GM18870 (cell line): ENCODE measurements around the gene SRF.

Source experiments
- ATAC-seq: cut with Tn5 transposase; IDR thresholded peaks from one replicate; pipeline ENCODE4 v1.9.1; 2021; ENCODE audit warnings: moderate library complexity; ENCODE audit not compliant: unreplicated experiment

The SRF gene

DNA sequence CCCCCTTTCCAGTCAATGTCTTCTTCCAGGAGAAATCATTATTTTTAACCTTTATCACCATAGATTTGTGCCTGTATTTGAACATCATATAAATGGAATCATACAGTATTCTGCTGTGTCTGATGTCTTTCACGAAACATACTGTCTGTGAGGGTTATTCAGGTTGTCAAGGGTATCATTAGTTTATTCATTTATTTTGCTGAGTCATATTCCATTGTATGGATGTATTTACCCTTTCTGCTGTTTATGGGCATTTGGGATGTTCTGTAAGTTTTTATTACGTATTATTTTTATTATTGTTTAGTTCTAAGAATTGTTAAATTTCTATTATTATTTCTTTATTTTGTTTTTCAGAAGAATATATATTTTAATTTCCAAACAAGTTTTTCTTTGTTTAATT is 36.2 kb downstream of the SRF start:
- ATAC-seq: no peak

DNA sequence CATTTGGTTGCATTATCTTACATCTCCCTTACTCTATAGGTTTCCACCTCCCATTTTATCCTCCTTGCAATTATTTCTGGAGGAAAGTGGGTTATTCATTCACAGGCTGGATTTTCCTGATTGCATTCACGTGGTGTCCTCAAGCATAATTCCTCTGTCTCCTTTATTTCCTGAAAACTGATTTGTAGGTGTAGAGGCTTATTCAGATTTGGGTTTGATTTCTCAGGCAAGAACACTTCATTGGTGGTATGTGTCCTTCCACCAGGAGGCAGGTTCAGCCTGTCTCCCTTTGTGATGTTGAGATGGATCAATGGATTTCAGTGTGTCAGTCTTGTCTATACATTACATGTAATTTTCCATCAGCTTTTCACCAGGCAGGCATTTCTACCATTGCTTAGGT is 40.9 kb downstream of the SRF start:
- ATAC-seq: no peak

DNA sequence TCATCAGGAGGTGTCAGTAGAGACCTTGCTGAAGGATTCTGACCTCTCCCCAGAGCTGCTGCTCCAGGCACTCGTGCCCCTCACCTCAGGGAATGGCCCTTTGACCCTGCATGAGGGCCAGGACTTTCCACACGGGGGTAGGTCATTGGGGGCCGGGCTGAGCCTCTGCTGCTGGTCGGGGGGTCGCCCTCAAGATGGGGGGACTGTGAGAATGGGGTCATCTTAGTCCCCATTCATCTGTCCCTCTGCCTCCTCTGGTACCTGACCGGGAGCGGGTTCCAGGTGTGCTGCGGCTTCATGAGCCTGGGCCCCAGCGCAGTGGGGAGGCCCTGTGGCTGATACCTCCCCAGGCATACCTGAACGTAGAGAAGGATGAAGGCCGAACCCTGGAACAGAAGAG is 42.4 kb downstream of the SRF start:
- ATAC-seq: no peak

DNA sequence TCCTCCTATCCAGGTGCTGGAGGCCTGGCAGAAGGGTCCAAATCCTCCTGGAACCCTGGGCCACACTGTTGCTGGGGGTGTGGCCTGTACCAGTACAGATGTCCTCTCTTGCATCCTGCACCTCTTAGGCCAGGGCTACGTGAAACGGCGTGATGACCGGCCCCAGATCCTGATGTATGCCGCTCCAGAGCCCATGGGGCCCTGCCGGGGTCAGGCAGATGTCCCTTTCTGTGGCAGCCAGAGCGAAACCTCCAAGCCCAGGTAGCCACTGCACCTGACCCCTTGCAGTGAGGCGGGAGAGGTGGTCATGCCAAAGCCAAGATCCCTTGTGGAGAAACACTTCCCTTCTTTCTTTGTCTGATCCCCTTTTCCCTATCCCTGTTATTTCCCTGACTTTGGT is 44.0 kb downstream of the SRF start:
- ATAC-seq: no peak

DNA sequence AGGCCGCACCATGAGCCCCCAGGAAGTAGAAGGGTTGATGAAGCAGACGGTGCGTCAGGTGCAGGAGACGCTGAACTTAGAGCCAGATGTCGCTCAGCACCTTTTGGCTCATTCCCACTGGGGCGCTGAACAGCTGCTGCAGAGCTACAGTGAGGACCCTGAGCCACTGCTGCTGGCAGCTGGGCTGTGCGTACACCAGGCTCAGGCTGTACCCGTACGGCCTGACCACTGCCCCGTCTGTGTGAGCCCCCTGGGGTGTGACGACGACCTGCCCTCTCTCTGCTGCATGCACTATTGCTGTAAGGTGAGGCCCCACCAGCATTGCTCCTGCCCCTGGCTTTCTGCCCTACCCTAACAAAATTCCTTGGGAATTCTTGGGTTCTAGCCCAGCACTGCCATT is 45.1 kb downstream of the SRF start:
- ATAC-seq: no peak

DNA sequence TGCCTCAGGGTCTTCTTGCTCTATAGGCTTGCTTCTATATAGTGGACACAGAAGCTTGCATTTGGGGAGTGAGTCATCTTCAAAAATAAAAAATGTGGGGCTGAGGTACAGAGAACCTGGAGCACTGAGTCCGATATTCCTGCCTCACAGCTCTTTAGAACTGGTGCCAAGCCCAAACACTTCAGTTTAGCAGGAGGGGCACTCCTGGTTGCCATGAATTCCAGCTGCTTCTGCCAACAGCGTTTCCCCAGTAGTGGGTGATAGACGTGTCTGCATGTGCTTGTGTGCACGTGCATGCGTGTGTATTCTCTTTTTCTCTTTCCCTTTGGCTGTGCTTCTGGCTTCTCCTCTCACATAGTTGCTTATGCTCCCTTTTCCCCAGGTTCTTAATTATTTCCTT is 46.3 kb downstream of the SRF start:
- no peak for ATAC-seq

DNA sequence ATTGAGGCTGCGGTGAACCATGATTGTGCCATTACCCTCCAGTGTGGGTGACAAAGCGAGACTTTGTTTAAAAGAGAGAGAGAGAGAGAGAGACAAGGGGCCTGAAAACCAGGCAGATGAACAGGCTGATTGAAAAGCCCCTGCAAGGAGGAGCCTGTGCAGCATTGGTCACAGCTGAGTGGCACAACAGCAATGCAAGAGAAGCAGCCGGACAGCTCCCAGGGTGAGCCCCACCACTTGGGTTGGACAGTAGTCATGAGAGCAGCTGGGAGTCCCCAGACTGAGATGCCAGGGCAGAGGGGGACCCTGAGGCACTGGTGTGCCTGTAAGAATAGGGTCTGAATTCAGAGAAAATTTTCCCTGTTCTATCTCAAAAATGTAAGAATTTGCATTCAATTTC is 48.0 kb downstream of the SRF start:
- no peak for ATAC-seq

DNA sequence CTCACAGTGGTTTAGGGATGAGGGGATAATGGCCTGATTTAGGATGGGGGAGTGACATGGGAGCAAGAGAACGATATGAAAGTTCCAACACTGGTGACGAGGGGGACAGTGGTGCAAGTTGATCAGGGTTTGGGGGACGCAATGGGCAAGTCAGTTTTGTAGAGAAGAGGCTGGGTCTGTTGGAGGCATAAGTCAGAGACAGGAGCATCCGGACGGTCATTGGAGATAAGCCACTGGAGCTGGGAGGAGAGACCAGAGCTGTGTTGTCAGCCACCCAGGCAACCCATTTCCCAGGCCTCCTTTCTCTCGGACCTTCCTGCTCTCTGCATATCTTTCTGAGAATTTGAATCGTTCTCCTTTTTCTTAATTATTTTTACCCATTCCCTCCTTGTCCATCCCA is 48.7 kb downstream of the SRF start:
- ATAC-seq: no peak

DNA sequence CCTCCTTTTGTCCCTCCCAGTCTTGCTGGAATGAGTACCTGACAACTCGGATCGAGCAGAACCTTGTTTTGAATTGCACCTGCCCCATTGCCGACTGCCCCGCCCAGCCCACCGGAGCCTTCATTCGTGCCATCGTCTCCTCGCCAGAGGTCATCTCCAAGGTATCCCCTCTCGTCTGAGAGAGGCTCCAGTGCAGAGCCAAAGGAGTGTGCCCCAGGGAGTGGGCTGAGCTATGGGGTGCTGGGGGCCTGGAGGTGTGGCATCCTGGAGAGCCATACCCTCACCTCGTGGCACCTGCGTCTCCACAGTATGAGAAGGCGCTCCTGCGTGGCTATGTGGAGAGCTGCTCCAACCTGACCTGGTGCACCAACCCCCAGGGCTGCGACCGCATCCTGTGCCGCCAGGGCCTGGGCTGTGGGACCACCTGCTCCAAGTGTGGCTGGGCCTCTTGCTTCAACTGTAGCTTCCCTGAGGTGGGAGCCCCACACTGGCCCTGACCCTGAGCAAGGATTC is 49.4 kb downstream of the SRF start:
- no peak for ATAC-seq

DNA sequence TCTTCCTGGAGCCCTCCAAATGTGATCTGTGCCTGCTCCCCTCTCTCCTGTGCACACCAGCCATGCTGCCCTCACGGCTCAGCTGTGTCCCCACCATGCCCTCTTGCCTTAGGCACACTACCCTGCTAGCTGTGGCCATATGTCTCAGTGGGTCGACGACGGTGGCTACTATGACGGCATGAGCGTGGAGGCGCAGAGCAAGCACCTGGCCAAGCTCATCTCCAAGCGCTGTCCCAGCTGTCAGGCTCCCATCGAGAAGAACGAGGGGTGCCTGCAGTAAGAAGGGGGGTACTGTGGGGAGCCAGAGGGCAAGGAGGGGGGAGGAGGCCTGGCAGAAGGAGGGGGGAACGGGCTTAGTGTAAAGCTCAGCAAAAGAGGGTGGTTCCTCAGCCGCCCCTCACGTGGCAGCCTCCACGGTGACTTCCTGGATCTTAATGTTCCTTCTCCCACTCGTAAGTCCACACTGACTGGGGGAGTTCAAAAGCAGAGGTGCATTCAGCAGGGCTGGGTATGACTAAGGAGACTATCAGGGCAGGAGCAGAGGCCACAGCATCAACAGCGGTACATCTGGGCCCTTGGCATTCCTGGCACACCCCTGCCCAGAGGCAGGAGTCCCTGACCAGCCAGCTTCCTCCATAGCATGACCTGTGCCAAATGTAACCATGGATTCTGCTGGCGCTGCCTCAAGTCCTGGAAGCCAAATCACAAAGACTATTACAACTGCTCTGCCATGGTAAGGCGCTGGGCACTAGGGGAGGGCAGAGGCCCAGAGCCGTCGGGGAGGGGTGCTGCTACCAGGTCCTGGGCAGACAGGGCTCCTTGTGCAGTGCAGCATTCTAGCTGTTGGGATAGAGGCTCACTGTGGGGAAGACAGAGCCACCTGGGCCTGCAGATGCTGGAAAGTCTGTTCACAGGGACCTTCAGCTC is 50.2 kb downstream of the SRF start:
- no peak for ATAC-seq

DNA sequence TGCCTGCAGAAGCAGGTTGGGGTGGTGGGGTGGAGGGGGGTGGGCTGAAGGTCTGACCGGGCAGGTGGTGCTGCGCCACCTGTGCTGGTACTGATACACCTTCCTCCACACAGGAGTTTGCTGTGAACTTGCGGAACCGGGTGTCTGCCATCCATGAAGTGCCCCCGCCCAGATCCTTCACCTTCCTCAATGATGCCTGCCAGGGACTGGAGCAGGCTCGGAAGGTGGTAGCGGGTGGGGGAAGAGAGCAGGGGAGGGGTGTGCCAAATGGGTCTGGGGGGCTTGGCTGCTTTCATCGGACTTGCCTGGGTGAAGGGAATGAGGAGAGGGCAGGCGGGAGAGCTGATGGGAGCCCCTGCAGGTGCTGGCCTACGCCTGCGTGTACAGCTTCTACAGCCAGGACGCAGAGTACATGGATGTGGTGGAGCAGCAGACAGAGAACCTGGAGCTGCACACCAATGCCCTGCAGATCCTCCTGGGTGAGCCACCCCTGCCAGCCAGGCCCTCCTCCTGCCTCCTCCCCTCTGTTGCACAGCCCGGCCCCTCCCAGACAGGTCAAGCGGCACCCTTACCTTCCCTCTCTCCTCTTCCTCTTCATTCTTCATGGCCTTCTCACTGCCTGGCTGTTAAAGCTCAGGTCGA is 51.5 kb downstream of the SRF start:
- no peak for ATAC-seq

DNA sequence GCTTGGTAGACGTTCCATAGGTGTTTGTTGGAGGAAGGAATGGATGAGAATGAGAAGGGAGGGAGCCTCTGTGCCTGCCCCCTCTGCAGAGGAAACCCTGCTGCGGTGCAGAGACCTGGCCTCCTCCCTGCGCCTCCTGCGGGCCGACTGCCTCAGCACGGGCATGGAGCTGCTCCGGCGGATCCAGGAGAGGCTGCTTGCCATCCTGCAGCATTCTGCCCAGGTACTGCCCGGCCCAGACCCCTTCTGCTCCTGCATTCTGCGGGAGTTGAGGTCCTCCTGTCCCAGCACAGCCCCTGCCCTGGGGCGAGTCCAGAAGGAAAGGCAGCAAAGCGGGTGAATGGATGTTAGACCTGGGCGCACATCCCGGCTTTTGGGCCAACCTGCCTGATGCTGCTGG is 52.1 kb downstream of the SRF start:
- no peak for ATAC-seq

DNA sequence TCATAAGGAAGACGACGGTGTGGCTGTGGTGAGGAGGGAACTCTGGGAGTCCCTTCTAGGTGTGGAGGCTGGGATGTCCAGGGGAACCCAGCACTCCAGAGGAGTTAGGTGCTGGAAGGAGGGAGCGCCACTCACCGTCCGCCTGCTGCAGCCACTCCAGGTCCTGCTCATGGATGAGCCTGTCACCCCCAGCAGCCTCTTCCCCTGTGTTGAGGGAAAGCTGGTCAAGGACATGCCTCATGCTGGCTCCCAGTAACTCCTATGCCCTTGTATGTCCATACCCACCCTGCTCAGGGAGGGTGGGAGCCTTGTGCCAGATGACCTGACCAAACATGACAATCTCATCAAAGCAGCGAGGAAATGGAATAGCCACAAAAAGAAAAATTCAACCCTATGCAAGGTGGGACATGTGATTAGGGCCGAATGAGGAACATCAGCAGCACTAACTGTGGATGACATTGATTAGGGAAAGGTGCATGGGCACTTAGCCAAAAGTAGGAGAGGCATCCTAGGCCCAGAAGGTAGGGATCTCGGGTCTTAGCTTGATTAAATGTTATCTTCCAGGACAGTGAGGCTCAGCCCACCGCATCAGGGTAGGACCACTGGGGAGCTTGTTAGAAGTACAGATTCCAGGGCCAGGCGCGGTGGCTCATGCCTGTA is 55.3 kb downstream of the SRF start:
- ATAC-seq: no peak

DNA sequence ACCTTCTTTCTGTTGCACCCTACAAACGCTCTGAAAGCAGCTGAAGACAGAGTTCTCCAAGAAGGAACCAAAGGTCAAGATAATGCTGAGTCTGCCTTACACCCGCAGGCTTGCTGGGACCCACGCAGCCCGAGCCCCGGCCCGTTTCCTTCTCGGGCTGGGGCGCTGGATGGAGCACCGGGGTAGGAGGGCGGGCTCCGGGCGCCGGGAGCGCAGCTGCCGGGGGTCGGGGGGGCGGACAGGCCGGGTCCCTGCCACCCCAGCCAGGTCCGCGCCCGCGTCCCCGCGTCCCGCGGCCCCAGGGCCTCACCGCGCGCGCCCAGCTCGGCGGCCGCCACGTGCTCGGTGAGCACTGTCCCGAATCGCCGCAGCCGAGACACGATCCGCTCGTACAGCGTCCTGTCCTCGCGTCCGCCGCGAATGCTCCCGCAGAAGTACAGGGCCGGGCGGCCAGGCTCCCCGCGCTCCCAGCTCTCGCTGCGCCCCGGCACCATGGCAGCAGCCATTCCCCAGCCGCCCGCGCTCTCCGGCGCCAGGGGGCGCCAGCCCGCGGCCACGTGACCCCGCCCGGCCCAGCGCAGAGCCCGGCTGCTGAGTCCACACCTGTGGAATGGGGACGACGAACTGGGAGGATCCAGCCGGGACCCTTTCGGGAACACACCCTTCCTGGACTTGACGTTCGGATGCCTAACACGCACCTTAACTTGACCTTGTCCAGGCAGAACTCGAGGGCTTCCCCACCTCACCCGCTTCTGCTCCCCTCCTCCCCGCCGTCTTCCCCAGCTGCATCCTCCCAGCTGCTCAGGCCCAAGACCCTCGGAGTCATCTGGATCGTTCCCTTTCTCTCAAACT is 58.1 kb downstream of the SRF start, which contains the start of gene DNPH1:
TSS of gene DNPH1 (minus strand) at position 531 of the 852 bp plus-strand sequence. CDS start at position 506, 25 bp downstream.
- ATAC-seq: peak; percentile 59

DNA sequence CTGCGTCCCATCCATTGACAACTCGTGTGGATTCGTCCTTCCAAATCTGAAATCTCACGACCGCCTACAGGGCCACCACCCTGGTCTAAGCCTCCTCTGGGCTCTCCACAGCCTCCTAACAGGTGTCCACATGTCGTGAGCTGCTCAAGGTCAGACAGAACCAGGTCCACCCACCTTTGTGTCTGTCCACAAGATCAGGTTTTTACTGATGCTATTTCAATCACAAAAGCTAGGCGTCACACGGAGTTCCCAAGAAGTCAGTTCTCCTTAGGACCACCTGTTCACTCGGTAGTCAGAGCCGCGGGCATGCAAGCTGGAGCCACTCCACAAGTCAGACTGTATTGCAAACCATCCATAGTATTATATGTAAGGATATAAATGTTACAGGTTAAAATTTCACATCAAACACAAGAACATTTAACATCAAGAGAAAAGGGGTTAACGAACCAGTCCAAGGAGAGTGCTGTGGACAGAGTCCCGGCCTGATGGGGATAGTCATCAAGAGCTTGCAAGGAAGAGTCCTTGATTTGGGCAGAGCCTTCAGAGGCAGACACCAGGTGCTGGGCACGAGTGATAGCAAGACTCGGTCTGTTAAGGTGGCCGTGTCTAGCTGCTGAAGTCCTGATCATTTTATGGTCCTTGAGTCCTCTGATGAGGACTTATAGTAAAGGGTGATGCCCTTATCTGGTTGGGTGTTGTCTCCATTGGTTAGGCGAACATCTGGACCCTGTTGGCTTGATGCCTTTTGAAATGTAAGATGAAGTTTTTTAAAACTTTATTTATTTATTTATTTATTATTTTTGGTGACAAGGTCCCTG is 58.9 kb downstream of the SRF start:
- ATAC-seq: no peak

DNA sequence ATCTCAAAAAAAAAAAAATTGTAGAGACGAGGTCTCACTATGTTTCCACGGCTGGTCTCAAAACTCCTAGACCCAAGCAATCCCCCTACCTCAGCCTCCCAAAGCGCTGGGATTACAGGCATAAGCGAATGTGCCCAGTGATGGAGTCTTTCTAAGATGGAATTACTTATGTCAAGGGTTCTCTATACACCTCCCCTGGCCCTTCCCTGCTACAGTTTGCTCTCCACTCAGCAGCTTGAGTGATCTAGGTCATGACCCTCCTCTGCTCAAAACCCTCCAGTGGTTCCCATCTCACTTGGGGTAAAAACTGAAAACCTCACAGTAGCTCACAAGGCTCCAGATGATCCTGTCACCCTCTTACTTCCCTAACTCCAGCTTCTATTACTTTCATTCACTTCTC is 60.0 kb downstream of the SRF start:
- ATAC-seq: no peak
